ENCODE measurements around the gene MYCBPAP.
A peak's percentile ranks its signal among the peaks of the same experiment; 100 is the strongest.
"Not testable (repeated sequence)": the region's sequence is repeated elsewhere in the genome, so short reads cannot be mapped to it uniquely, and the experiment has no call there.

MYCBPAP gene

DNA sequence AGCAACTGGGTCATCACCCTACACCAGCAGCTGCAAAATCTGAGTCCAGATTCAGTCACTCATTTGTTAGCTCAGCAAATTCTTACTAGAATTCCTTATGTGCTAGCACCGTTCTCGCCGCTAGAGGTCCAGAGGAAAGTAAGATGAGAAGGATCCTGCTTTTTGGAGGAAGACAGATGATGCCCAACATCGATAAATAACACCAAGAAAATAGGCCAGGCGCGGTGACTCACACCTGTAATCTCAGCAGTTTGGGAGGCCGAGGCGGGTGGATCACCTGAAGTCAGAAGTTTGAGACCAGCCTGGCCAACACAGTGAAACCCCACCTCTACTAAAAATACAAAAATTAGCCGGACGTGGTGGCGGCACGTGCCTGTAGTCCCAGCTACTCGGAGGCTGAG is 35.5 kb upstream of the MYCBPAP start:
- not testable (repeated sequence) for DNase-seq

DNA sequence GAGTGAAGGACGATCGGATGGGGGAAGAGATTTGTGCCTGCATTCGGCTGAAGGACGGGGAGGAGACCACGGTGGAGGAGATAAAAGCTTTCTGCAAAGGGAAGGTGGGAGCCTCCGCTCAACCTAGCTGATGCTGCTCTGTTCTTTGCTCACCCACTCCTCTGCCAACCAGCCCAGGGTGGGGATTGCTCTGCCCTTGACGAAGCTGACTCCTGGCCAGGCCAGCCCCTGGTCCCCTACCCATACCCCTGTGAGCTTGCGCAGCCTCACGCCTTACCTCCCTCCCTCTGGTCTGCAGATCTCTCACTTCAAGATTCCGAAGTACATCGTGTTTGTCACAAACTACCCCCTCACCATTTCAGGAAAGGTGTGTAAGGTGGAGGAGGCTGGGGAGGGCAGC is 34.3 kb upstream of the MYCBPAP start:
- no peak for DNase-seq

DNA sequence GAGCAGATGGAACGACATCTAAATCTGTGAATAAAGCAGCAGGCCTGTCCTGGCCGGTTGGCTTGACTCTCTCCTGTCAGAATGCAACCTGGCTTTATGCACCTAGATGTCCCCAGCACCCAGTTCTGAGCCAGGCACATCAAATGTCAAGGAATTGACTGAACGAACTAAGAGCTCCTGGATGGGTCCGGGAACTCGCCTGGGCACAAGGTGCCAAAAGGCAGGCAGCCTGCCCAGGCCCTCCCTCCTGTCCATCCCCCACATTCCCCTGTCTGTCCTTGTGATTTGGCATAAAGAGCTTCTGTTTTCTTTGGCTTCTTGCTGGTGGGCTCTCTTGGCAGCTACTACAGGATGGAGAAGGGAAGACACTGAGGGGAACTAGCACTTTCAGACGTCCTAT is 33.7 kb upstream of the MYCBPAP start:
- DNase-seq = no peak

DNA sequence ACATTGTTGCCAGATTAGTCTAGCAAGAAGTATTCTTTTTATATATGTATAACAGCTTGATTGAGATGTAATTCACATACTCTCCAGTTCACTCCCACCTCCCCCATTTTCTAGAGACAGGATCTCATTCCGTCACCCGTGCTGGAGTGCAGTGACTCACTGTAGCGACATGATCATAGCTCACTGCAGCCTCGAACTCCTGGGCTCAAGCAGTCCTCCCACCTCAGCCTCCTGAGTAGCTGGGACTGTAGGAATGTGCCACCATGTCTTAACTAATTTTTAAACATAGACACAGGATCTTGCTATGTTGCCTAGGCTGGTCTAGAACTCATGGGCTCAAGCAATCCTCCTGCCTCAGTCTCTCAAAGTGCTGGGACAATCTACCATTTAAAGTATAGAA is 32.9 kb upstream of the MYCBPAP start:
- DNase-seq = no peak

DNA sequence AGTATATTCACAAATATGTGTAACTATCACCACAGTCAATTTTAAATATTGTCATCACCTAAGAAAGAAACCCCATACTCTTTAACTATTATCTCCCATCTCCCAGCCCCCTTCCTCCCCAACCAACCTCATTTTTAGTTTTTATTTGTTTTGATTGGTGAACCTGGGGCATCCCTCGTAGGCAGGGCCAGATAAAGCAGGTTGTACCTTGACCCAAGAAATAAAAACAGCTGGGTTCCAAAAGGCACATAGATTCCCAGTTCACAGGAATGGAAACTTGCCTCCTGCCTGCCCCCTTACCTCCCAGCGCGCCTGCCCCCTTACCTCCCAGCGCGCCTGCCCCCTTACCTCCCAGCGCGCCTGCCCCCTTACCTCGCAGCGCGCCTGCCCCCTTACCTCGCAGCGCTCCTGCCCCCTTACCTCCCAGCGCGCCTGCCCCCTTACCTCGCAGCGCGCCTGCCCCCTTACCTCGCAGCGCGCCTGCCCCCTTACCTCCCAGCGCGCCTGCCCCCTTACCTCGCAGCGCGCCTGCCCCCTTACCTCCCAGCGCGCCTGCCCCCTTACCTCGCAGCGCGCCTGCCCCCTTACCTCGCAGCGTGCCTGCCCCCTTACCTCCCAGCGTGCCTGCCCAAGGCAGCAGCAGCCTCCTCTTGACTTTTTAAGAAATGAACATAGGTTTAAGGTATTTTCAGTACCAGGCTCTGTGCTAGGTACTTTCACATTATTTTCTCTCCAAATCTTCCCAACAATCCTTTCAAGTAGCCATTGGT is 32.3 kb upstream of the MYCBPAP start:
- not testable (repeated sequence) for DNase-seq

DNA sequence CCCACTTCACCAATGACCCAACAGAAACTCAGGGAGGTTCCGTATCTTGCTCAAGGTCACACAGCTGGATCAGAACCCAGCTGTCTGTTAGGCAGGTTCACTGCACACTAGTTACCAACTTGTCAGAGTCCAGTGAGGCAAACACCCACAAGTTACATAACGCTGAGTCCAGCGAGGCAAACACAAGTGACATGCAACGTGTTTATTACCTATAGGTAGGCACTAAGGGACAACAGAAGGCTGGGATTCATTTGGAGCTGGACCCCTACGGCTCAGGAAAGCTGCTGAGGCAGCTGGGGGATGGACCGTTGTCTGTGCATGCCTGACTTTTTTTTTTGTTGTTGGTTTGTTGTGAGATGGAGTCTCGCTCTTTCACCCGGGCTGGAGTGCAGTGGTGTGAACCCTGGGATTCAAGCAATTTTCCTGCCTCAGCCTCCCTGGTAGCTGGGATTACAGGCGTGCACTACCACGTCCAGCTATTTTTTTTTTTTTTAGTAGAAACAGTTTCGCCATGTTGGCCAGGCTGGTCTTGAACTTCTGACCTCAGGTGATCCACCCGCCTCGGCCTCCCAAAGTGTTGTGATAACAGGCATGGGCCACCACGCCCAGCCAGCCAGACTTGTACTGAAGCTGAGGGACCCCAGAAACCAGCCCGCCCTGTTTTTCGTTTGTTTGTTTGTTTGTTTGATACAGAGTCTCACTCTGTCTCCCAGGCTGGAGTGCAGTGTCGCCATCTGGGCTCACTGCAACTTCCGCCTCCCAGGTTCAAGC is 31.5 kb upstream of the MYCBPAP start:
- no peak for DNase-seq

DNA sequence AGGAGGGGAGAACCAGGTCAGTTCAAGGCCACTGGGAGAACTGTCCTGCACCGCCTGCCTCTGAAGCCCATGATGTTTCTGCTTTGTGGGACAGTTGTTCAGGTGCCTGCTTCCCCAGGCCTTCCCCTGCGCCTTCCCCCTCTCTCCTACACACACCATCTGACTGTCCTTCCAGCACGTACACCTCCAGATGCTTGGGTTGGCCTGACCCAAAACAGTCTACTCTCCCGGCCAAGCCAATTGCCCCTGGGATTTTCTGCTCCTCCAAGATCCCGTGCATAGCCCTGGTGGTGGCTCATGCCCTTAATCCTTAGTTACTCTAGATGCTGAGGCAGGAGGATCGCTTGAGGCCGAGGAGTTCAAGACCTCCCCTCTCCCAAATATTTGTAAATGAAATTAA is 30.3 kb upstream of the MYCBPAP start:
- no peak for DNase-seq

DNA sequence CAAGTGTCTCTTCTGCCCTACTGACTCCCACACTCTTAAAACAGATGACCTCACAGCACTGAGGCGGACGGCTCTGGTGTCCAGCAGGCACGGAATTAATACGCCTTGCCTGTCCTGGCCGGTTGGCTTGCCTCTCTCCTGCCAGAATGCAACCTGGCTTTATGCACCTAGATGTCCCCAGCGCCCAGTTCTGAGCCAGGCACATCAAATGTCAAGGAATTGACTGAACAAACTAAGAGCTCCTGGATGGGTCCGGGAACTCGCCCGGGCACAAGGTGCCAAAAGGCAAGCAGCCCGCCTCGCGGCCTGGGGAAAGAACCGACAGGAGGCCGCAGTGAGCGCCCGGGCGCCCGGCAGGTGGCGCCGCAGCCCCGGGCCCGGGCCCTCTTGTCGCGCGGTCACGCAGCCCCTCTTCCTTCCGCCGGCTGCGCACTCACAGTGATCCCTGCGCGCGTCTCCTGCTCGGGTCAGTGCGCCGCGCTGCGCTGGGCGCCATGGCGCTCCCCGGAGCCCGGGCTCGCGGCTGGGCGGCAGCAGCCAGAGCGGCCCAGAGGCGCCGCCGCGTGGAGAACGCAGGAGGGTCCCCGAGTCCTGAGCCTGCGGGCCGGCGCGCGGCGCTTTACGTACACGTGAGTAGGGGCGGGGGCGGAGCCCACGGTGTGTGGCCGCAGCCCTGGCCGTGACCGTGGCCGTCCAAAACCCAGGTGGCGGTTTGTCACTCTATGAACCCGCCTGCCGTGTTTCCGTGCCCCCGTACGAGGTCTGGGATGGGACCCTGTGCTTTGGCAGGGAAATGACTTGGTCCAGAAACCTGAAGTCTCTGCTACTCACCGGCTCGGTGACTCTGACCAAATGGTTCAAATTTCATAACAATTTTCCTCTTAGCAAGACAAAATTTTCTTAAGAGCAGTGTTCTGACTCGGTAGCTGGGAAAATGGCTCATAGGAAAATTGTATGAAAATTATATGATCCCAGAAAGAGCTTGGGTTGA is 29.6 kb upstream of the MYCBPAP start, which contains the start of gene RSAD1:
Gene RSAD1, plus strand, starts transcription at position 470 of the 991 bp plus-strand sequence. Its CDS starts 25 bp downstream, at position 495.
- peak; percentile 89 for DNase-seq

DNA sequence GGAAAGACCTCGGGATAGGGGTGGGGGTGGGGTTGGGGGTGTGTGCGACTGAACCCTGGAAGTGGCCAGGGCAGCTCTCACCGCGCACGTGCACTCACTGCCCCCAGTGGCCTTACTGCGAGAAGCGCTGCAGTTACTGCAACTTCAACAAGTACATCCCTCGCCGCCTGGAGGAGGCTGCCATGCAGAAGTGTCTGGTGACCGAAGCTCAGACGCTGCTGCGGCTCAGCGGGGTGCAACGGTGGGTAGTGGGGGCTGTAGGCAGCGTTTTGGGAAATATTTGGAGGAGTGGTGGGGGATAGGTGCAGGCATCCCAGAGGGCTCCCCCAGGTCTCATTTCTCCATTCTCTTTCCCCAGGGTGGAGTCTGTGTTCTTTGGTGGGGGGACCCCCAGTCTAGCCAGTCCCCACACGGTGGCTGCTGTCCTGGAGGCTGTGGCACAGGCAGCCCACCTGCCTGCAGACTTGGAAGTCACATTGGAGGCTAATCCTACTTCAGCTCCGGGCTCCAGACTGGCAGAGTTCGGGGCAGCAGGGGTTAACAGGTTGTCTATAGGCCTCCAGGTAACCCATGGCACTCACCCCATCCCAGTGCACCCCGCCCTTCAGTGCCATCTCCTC is 28.6 kb upstream of the MYCBPAP start:
- peak; percentile 82 for DNase-seq

DNA sequence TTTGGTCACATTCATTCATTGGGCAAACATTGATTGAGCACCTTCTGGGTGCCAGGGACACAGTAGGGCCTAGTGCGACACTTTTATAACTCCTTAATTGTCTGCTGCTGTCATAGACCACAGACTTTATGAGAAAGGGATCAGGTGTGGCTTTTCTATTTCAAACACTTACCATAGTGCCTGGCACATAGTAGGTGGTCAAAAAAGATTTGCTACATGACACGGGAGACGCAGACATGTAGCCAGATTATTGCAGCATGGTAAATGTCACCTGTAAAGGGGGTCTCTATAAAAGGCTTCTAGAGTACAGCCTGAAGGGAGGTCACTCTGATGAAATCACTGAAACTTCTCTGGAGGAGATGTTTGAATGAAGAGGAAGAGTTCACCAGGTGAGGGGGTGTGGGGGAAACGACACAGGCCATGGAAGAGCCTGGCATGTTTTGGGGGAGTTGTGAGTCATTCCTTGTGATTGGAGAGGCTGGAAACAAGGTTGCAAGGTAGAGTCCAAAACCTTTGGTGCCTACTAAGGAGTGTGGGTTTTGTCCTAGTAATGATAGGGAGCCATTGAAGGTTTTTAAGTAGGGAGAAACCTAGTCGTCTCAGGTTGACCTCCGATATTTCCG is 28.0 kb upstream of the MYCBPAP start:
- DNase-seq = no peak

DNA sequence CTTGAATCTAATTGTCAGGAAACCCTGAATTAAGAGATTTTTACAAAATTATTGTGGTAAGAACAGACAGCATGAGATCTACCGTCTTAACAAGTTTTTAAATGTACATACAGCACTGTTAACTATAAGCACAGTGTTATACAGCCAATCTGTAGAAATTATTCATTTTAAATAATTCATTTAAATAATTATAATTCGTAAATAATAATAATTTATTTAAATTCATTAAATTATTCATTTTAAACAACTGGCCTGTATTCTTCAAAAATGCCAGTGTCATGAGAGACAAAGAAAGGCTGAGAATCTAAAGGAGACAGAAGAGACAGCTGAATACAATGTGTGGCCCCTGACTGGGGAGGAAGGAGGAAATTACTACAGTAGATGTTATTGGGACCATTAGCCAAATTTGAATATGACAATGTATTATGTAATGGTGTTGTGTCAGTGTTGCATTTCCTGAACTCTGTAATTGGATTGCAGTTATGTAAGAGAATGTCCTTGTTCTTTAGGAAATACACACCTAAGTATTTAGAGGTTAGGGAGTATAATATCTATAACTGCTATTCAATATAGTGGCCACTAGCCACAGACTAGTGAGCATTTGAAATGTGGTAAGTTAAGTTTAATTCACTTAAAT is 27.3 kb upstream of the MYCBPAP start:
- DNase-seq = no peak

DNA sequence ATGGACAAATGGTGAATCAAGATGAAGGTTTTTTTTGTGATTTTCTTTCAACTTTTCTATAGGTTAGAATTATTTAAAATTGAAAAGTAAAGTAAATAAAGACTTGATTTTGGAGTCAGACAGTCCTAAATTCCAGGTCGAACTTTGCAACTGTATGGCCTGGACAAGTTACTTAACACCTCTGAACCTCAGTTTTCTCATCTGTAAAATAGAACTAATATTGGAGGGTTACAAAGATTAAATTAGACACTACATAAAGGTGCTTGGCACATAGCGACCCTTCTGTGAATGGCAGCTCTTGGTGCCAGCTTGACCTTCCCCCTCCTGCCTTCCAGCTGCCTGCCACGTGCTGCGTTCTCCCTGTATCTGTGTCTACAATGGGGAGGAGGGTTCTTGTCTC is 26.6 kb upstream of the MYCBPAP start:
- DNase-seq = no peak

DNA sequence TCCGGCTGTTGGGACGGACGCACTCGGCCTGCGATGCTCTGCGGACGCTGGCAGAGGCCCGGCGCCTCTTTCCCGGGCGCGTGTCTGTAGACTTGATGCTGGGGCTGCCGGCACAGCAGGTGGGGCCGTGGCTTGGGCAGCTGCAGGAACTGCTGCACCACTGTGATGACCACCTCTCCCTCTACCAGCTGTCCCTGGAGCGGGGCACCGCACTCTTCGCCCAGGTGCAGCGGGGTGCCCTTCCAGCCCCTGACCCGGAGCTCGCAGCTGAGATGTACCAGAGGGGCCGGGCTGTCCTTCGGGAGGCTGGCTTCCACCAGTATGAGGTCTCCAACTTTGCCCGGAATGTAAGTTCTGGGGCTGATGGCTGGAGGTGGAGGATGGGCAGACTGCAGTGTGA is 26.1 kb upstream of the MYCBPAP start:
- DNase-seq = no peak

DNA sequence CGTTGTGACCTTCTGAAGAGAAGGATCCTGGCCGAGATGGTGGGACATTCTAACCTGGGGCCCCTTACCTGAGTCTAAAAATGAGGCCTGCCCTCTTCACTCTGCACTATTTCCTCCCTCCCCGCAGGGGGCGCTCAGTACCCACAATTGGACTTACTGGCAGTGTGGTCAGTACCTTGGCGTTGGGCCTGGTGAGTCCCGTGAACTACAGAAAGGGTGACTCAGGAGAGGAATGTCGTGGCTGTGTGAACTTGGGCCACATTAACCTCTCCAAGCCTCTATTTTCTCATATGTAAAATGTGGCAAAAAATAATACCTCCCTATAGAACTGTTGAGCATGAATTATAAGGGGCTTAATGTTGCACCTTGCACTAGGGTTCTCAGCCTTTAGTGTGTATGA is 25.7 kb upstream of the MYCBPAP start:
- peak; percentile 85 for DNase-seq

DNA sequence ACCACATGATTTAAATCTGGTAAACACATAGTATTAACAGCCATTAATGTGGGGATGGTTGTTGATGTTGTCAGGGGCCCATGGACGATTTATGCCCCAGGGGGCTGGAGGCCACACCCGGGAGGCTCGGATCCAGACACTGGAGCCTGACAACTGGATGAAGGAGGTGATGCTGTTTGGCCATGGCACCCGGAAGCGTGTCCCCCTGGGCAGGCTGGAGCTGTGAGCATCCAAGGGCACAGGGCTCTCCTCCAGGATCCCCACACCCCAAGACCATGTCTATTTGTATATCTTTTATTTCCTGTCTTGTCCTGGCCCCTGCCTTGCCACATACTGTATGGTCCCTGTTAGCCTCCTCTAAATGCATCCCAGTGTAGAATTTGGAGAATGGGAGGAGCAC is 25.0 kb upstream of the MYCBPAP start:
- DNase-seq = no peak

DNA sequence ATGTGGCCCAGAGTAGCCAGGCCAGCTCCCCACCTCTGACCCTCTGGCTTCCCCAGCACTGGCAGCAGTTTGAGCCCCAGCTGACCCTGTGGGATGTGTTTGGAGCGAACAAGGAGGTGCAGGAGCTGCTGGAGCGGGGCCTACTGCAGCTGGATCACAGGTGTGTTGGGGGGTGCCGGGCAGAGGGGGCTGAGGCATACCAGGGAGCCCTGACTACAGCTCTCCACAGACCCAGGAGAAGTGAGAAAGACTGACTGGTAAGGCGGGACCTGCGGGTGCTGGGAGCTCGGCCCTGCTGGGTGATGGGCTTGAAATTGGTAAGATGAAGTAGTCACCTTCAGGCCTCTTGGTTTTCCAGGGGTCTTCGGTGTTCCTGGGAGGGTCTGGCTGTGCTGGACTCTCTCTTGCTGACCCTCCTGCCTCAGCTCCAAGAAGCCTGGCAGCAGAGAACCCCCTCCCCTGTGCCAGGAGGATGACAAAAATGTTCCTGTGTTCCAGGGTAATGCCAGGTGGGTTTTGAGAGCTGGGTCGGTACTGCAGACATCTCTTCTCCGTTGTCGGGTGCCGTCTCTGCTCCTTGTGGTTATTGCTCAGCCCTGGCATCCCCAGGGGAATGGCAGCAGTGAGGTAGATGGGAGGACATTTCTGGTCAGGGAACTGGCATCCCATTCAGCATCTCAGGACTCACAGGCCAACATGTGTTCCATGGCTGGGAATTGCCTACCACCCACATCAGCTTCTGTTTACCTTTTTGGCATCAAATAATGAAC is 23.7 kb upstream of the MYCBPAP start:
- DNase-seq = no peak

DNA sequence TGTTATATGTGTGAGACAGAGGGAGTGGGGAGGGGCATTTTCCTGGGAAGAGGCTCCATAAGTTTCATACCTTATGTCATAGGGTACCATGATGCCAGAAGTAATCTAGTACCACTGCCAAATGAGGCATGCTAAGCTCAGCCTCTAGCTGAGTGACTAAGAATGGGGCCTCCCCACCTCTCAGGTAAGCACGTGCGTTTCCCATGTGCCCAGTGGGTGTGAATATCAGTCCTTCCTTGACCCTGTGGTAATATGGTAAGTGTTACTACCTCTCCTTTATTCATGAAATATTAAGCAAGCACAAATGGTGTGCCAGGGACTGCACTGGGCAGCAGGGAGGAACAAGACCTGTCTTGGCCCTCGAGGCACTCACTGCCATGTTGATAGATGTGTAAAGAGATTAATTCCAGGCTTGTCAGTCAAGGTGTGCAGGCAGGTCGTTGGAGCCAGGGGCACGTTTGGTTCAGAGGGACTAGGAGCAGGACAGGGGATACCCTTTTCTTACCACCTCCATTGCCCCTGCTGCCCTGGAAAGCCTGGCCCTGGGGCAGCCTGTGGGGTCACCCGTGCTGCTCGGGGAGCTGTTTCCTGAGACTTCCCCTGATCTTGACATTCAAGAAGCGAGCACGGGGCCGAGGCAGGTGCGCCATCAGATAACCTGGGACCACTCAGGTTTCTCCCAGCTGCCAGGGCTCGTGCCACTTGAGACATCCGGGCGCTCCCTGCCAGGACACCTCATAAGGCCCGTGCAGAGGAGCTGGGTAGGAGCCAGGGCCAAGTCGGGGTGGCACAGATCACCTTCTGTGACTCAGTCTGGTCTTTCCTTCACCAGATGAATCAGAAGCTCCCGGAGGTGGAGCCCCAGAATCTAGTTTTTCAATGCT is 20.8 kb upstream of the MYCBPAP start:
- DNase-seq = peak; percentile 34

DNA sequence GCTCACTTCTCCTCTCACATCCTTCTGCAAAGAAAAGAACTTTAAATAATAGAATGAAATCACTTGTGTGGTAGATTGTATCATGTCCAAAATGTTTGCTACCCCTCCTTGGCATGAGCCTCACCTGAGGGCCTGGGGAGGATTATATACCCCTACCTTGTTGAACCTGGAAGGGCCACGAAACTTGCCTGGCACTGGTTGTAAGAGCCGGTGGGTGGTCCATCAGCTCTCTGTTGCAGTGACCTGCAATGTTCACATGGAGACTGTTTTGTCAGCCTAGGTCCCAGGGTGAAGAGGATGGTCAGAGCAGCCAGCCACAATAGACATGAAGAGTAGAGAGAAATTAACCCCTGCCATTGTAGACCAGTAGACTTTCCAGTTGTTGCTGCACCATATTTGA is 19.4 kb upstream of the MYCBPAP start:
- DNase-seq = no peak

DNA sequence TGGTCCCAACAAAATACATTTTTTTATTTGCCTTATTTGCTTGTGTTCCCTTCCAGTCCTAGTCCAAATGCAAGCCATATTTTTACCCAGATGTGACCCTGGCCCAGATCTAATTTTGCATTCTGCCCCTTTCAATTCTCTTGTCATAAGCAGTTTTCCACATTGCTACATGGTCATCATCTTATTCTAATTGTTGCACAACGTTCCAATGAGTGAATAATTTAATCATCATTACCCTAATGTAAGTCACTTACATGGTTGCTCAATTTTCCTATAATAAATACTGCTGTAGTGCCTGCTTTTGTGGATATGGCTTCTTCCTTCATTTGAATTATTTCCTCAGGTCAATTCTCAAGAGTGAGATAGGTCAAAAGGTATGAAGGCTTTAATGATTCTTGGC is 16.7 kb upstream of the MYCBPAP start:
- no peak for DNase-seq

DNA sequence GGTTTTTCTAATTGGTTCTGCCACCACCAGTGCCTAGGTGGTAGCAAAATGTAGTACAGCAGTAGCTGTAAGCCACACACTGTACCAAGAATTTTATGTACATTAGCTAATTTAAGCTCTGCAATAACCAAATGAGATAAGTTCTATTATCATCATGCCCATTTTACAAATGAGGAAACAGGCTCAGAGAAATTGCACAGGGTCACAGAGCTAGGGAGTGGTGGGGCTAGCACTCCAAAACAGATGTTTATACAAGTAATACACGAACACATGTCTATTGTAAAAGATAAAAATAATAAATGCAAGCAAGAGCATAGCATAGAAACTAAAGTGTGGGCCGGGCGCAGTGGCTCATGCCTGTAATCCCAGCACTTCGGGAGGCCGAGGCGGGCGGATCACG is 16.0 kb upstream of the MYCBPAP start:
- no peak for DNase-seq

All from stimulated activated CD4-positive, alpha-beta T cell treated with anti-CD3 and anti-CD28 coated beads, Interleukin-15, amount 100 ng/mL, for 24 hours (primary cell).